Measurements from ENCODE around the gene MCCD1.
"Not testable (repeated sequence)": the region's sequence is repeated elsewhere in the genome, so short reads cannot be mapped to it uniquely, and the experiment has no call there.

MCCD1 gene

GRCh38 chr6:31528821-31529328, at the start of gene MCCD1:
Gene MCCD1 (plus strand): TSS chr6:31528962. CDS start chr6:31529015, 53 bp downstream.
- DNase-seq (ENCODE audit: low spot score), result no peak

GRCh38 chr6:31479151-31479932, 49.4 kb upstream of the MCCD1 start:
- DNase-seq (ENCODE audit: low spot score), result no peak

DNA sequence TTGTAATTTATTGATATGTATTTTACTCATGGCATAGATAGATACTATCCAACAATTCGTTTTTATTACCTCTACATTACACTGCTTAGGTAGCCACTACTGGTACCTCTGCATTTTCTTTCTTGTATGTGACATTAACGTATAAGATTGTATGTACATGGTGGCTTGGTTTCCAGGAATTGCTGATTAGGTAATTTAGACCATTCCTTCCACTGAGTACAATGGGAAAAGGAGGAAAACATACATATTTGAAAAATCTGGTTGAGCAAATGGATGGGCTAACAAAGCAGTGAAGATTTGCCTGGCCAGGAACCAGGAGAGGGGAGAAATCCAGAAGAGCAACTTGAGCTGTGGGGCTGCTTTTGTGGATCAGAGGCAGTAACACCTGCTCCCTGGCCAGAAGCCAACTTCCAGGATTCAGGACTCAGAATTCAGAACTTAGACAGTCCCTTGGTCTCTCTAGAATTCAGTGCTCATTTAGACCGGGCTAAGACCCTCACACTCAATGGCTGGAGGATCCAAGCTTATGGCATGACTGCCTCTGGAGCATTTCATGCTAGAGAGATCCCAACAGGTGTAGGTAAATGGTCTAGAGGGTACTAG, 48.7 kb upstream of the MCCD1 start:
- DNase-seq (ENCODE audit: low spot score), result no peak

GRCh38 chr6:31480574-31480973, 48.2 kb upstream of the MCCD1 start:
- no peak for DNase-seq (ENCODE audit: low spot score)

DNA sequence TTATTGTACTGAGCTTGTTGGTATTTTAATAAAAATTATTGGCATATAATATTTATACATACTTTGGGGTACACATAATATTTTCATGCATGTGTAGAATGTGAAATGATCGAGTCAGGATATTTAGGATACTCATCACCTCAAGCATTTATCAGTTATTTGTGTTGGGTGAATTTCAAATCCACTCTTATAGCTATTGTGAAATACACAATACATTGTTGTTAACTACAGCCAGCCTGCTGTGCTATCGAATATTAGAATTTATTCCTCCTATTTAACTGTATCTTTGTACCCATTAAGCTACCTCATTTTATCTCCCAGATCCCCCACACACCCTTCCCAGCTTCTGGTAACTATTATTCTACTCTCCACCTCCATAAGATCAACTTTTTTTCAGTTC, 45.4 kb upstream of the MCCD1 start:
- no peak for DNase-seq (ENCODE audit: low spot score)

DNA sequence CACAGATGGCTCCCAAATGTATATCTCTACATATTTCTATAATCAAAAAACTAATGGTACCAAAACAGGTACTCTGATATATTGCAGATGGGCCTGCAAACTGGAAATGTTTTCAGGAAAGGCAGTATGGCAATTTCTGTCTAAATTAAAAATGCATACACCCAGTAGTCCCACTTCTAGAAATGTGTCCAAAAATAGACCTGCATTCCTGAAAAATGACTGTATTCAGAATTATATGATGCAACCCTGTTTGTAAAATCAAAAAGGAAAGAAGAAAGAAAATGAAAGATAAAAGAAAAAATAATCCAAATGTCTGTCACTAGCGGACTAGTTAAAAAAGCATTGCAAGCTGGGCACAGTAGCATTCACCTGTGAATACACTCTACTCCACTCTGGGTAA, 43.7 kb upstream of the MCCD1 start:
- no peak for DNase-seq (ENCODE audit: low spot score)

- DNase-seq (ENCODE audit: low spot score), result not testable (repeated sequence)
Measured at GRCh38 chr6:31486065-31486837, 42.5 kb upstream of the MCCD1 start.

- not testable (repeated sequence) for DNase-seq (ENCODE audit: low spot score)
Measured at GRCh38 chr6:31487674-31488073, 41.1 kb upstream of the MCCD1 start.

GRCh38 chr6:31489086-31489485, 39.7 kb upstream of the MCCD1 start:
- no peak for DNase-seq (ENCODE audit: low spot score)

DNA sequence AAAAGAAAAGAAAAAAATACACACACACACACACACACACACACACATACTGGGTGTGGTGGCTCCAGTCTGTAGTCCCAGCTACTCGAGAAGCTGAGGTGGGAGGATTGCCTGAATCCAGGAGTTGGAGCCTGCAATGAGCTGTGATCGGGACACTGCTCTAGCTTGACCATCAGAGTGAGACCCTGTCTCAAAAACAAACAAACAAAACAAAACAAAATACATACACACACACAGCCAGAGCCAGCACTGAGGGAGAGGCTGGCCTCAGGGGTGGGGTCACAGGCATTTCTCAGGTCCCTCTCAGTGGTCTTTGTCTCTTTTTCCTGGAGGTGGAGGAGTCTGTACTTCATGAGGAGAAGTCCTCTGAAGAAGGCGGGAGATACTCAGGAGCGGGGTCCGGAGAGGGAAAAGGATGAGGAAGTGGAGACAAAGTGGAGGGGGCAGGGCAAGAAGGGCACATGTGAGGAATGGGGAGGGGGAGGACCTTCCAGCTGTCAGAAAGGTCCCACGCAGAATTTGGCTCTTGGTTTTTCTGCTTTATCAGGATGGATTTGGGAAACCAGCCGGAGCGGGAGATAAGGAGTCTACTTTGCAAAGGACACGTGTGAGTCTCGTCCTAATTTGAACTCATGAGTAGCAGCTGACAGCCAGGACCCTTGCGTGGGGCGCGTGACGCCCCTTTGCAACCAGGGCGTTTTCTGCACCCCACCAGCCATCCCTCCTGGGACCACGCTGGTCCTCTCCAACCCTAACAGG, 38.5 kb upstream of the MCCD1 start:
- DNase-seq (ENCODE audit: low spot score), result no peak

DNA sequence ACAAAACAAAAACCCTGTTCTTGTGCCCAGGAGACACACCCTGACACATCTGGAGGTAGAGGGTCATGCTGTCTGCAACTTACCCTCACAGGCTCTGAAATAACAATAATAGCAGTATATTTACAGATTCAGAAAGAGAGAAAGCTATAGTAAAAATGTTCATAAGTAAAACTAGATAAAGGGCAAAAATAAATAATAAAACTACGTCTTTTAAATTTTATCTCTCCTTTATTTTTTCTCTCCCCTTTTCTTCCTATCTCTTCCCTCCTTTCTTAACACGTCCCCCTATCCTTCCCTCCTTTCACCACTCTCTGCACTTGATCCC, 35.2 kb upstream of the MCCD1 start:
- DNase-seq (ENCODE audit: low spot score), result not testable (repeated sequence)

GRCh38 chr6:31493875-31494694, 34.7 kb upstream of the MCCD1 start:
- peak; percentile 80 for DNase-seq (ENCODE audit: low spot score)

DNA sequence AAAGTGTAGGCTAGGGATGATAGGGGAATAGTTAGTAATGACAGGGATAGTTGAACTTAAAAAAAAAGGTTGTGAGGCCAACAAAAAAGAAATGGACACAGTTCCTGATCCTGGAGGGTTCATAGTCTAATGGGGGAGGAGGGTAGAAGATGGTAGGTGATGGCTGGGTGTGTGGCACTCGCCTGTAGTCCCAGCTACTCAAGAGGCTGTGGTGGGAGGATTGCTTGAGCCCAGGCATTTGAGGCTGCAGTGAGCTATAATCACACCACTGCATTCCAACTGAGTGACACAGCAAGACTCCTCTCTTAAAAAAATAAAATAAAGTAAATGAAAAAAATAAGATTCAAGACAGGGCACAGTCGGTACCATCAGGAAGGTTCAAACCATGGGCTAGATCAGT, 33.2 kb upstream of the MCCD1 start:
- DNase-seq (ENCODE audit: low spot score), result no peak

DNA sequence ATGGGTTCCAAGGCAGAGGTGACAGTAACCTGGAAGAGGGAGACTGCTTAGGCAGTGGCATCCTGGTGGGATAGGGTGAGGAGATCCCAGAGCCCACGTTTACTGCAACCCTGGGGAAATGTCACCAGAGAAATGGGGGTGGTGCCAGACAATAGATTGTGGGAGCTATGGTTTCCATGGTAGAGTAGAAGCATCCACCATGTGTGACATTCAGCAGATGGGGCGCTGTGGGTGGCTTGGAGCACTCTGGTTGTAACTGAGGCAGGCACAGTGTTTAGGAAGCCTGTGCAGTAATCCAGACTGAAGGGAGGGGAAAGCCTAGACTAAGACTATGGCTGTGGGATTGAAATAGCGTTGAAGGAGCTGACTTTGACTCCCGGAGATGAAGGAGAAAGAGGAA, 31.9 kb upstream of the MCCD1 start:
- DNase-seq (ENCODE audit: low spot score), result not testable (repeated sequence)

- peak; percentile 67 for DNase-seq (ENCODE audit: low spot score)
Measured at GRCh38 chr6:31497531-31498476, 31.0 kb upstream of the MCCD1 start, which contains the start of gene MICB. Gene MICB (plus strand): TSS chr6:31498145. CDS start chr6:31498194, 49 bp downstream.

- DNase-seq (ENCODE audit: low spot score), result no peak
Measured at GRCh38 chr6:31498748-31499147, 30.0 kb upstream of the MCCD1 start.

DNA sequence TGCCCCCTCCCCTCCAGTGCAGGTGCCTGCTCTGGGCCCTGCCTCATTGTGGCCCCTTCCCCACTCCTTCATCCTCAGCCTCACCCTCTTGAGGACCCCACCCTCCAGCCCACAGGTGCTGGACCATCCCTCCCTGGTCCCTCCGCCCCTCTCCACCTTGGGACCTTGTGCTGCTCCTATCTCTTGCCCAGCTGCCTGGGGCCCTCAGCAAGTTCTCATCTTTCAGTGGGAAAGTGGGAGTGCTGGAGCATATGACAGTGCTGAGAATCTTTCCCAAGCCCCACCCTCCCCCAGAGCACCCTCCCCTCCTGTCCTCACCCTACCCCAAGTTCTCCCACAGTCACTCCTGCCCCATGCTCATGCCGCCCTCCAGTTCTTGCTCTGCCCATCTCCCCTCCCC, 29.1 kb upstream of the MCCD1 start:
- not testable (repeated sequence) for DNase-seq (ENCODE audit: low spot score)

DNA sequence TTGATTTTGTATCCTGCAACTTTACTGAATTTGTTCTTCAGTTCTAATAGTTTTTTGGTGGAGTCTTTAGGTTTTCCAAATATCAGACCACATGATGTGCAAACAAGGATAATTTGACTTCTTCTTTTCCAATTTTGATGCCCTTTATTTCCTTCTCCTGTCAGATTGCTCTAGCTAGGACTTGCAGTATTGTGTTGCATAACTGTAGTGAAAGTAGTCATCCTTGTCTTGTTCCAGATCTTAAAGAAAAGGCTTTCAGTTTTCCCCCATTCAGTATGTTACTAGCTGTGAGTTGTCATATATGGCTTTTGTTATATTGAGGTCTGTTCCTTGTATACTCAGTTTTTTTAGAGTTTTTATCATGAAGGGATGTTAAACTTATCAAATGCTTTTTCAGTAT, 26.2 kb upstream of the MCCD1 start:
- DNase-seq (ENCODE audit: low spot score), result no peak

GRCh38 chr6:31509036-31509435, 19.7 kb upstream of the MCCD1 start:
- not testable (repeated sequence) for DNase-seq (ENCODE audit: low spot score)

DNA sequence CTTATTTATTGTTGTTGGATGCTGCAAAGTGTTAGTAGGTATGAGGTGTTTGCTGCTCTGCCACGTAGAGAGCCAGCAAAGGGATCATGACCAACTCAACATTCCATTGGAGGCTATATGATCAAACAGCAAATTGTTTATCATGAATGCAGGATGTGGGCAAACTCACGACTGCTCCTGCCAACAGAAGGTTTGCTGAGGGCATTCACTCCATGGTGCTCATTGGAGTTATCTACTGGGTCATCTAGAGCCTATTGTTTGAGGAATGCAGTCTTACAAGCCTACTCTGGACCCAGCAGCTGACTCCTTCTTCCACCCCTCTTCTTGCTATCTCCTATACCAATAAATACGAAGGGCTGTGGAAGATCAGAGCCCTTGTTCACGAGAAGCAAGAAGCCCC, 18.8 kb upstream of the MCCD1 start:
- DNase-seq (ENCODE audit: low spot score), result no peak
